ENCODE data around the gene SAMHD1.
"Not testable (repeated sequence)": the region's sequence is repeated elsewhere in the genome, so short reads cannot be mapped to it uniquely, and the experiment has no call there.

The SAMHD1 gene

GRCh38 chr20:36917240-36917639, 34.3 kb downstream of the SAMHD1 start:
- no peak overlapping the region for H2AFZ ChIP-seq (ENCODE audit: low read length)
- no peaks in the 10 kb centered on the region for H3K9me3 ChIP-seq (replicated peaks in 1 of 2; ENCODE audit: control insufficient read depth in 2 of 2, insufficient read depth in 1 of 2, low read depth in 1 of 2, low read length in 2 of 2)
- H4K8ac ChIP-seq (ENCODE audit: low read depth, low read length), result no peak overlapping the region
- no peak overlapping the region for H3K14ac ChIP-seq (ENCODE audit: low read length)
- no peaks in the 10 kb centered on the region for H3K27me3 ChIP-seq (ENCODE audit: control insufficient read depth in 3 of 3, insufficient read depth in 3 of 3, low read depth in 1 of 3, low read length in 3 of 3)
- no peak overlapping the region for H3K9ac ChIP-seq (ENCODE audit: low read depth, low read length, poor library complexity)
- no peak overlapping the region for H4K91ac ChIP-seq (ENCODE audit: low read depth, low read length, poor library complexity)
- no peak overlapping the region for H2BK15ac ChIP-seq (ENCODE audit: low read length)
- no peak for DNase-seq (ENCODE audit: low spot score)
- H3K4me1 ChIP-seq (ENCODE audit: control insufficient read depth in 2 of 2, insufficient read depth in 1 of 2, low read depth in 1 of 2, low read length in 2 of 2), result no peaks in the 10 kb centered on the region
- no peak overlapping the region for H3K27ac ChIP-seq (replicated peaks; ENCODE audit: low read length)
- H2BK12ac ChIP-seq (ENCODE audit: low read length), result no peak overlapping the region
- no peak overlapping the region for H3K4me3 ChIP-seq (ENCODE audit: low read length in 2 of 2)
- H3K4ac ChIP-seq (ENCODE audit: low read length), result no peak overlapping the region
- no peaks in the 10 kb centered on the region for H3K79me1 ChIP-seq (ENCODE audit: low read depth, low read length)
- no peak overlapping the region for H2BK120ac ChIP-seq (ENCODE audit: low read depth, low read length)
- H3K23ac ChIP-seq (ENCODE audit: low read depth, low read length, poor library complexity), result no peak overlapping the region
- no CpG with 5 or more reads among the region's 6 CpGs for WGBS, 2 donors (ENCODE audit: extremely low coverage in 2 of 2, insufficient read length in 2 of 2, insufficient replicate concordance in 1 of 2)
- H3K36me3 ChIP-seq (replicated peaks in 1 of 2; ENCODE audit: control insufficient read depth in 2 of 2, insufficient read depth in 2 of 2, low read length in 2 of 2), result no peaks in the 10 kb centered on the region
- H3K4me2 ChIP-seq (ENCODE audit: insufficient read depth, low read length, poor library complexity, severe bottlenecking), result no peak overlapping the region
- no peak overlapping the region for H2AK5ac ChIP-seq (ENCODE audit: low read depth, low read length)
- H2BK5ac ChIP-seq (ENCODE audit: low read length), result no peak overlapping the region
- H3K18ac ChIP-seq (ENCODE audit: low read length), result no peak overlapping the region

- no peak overlapping the region for H3K14ac ChIP-seq (ENCODE audit: low read length)
- H4K8ac ChIP-seq (ENCODE audit: low read depth, low read length), result no peak overlapping the region
- no peak overlapping the region for H3K18ac ChIP-seq (ENCODE audit: low read length)
- no peak overlapping the region for H2AFZ ChIP-seq (ENCODE audit: low read length)
- WGBS, 2 donors (ENCODE audit: extremely low coverage in 2 of 2, insufficient read length in 2 of 2, insufficient replicate concordance in 1 of 2), result no CpG with 5 or more reads among the region's 2 CpGs
- DNase-seq (ENCODE audit: low spot score), result no peak
- no peaks in the 10 kb centered on the region for H3K4me1 ChIP-seq (ENCODE audit: control insufficient read depth in 2 of 2, insufficient read depth in 1 of 2, low read depth in 1 of 2, low read length in 2 of 2)
- H2BK15ac ChIP-seq (ENCODE audit: low read length), result no peak overlapping the region
- H3K27ac ChIP-seq (replicated peaks; ENCODE audit: low read length), result no peak overlapping the region
- H3K4ac ChIP-seq (ENCODE audit: low read length), result no peak overlapping the region
- no peak overlapping the region for H2BK12ac ChIP-seq (ENCODE audit: low read length)
- H3K9ac ChIP-seq (ENCODE audit: low read depth, low read length, poor library complexity), result no peak overlapping the region
- H3K36me3 ChIP-seq (replicated peaks in 1 of 2; ENCODE audit: control insufficient read depth in 2 of 2, insufficient read depth in 2 of 2, low read length in 2 of 2), result no peaks in the 10 kb centered on the region
- no peak overlapping the region for H3K4me3 ChIP-seq (ENCODE audit: low read length in 2 of 2)
- no peaks in the 10 kb centered on the region for H3K79me1 ChIP-seq (ENCODE audit: low read depth, low read length)
- no peak overlapping the region for H3K4me2 ChIP-seq (ENCODE audit: insufficient read depth, low read length, poor library complexity, severe bottlenecking)
- H2BK120ac ChIP-seq (ENCODE audit: low read depth, low read length), result no peak overlapping the region
- H2BK5ac ChIP-seq (ENCODE audit: low read length), result no peak overlapping the region
- H3K9me3 ChIP-seq (replicated peaks in 1 of 2; ENCODE audit: control insufficient read depth in 2 of 2, insufficient read depth in 1 of 2, low read depth in 1 of 2, low read length in 2 of 2), result no peaks in the 10 kb centered on the region
- H3K27me3 ChIP-seq (ENCODE audit: control insufficient read depth in 3 of 3, insufficient read depth in 3 of 3, low read depth in 1 of 3, low read length in 3 of 3), result no peaks in the 10 kb centered on the region
- H4K91ac ChIP-seq (ENCODE audit: low read depth, low read length, poor library complexity), result no peak overlapping the region
- no peak overlapping the region for H2AK5ac ChIP-seq (ENCODE audit: low read depth, low read length)
- no peak overlapping the region for H3K23ac ChIP-seq (ENCODE audit: low read depth, low read length, poor library complexity)
Measured at GRCh38 chr20:36916199-36916598, 35.3 kb downstream of the SAMHD1 start.

GRCh38 chr20:36908603-36909002, 42.9 kb downstream of the SAMHD1 start:
- Histone ChIP-seq H2AK5ac (ENCODE audit: low read depth, low read length) (no peak overlapping the region), H3K9me3 (replicated peaks in 1 of 2; ENCODE audit: control insufficient read depth in 2 of 2, insufficient read depth in 1 of 2, low read depth in 1 of 2, low read length in 2 of 2) (no peaks in the 10 kb centered on the region), H3K14ac (ENCODE audit: low read length) (no peak overlapping the region), H3K79me1 (ENCODE audit: low read depth, low read length) (no peaks in the 10 kb centered on the region), H4K91ac (ENCODE audit: low read depth, low read length, poor library complexity) (no peak overlapping the region), H3K27me3 (ENCODE audit: control insufficient read depth in 3 of 3, insufficient read depth in 3 of 3, low read depth in 1 of 3, low read length in 3 of 3) (no peaks in the 10 kb centered on the region), H3K27ac (replicated peaks; ENCODE audit: low read length) (no peak overlapping the region), H3K9ac (ENCODE audit: low read depth, low read length, poor library complexity) (no peak overlapping the region), H2BK5ac (ENCODE audit: low read length) (no peak overlapping the region), H3K18ac (ENCODE audit: low read length) (no peak overlapping the region), H2BK15ac (ENCODE audit: low read length) (no peak overlapping the region), H3K4me1 (ENCODE audit: control insufficient read depth in 2 of 2, insufficient read depth in 1 of 2, low read depth in 1 of 2, low read length in 2 of 2) (no peaks in the 10 kb centered on the region), H2BK12ac (ENCODE audit: low read length) (no peak overlapping the region), H2BK120ac (ENCODE audit: low read depth, low read length) (no peak overlapping the region), H3K4me2 (ENCODE audit: insufficient read depth, low read length, poor library complexity, severe bottlenecking) (no peak overlapping the region), H3K36me3 (replicated peaks in 1 of 2; ENCODE audit: control insufficient read depth in 2 of 2, insufficient read depth in 2 of 2, low read length in 2 of 2) (no peaks in the 10 kb centered on the region), H3K4ac (ENCODE audit: low read length) (no peak overlapping the region), H2AFZ (ENCODE audit: low read length) (no peak overlapping the region), H3K4me3 (ENCODE audit: low read length in 2 of 2) (no peak overlapping the region), H4K8ac (ENCODE audit: low read depth, low read length) (no peak overlapping the region), H3K23ac (ENCODE audit: low read depth, low read length, poor library complexity) (no peak overlapping the region)
- DNase-seq (ENCODE audit: low spot score), result no peak
- no CpG with 5 or more reads among the region's 4 CpGs for WGBS, 2 donors (ENCODE audit: extremely low coverage in 2 of 2, insufficient read length in 2 of 2, insufficient replicate concordance in 1 of 2)

- DNase-seq (ENCODE audit: low spot score); H3K9ac ChIP-seq (ENCODE audit: low read depth, low read length, poor library complexity); H2BK120ac ChIP-seq (ENCODE audit: low read depth, low read length); H2BK5ac ChIP-seq (ENCODE audit: low read length); H4K8ac ChIP-seq (ENCODE audit: low read depth, low read length); H3K27ac ChIP-seq (replicated peaks; ENCODE audit: low read length); H3K79me1 ChIP-seq (ENCODE audit: low read depth, low read length); H4K91ac ChIP-seq (ENCODE audit: low read depth, low read length, poor library complexity); H3K14ac ChIP-seq (ENCODE audit: low read length); H2BK15ac ChIP-seq (ENCODE audit: low read length); H2AFZ ChIP-seq (ENCODE audit: low read length); H3K4me1 ChIP-seq (ENCODE audit: control insufficient read depth in 2 of 2, insufficient read depth in 1 of 2, low read depth in 1 of 2, low read length in 2 of 2); H3K4ac ChIP-seq (ENCODE audit: low read length); H3K4me3 ChIP-seq (ENCODE audit: low read length in 2 of 2); H2AK5ac ChIP-seq (ENCODE audit: low read depth, low read length); H3K4me2 ChIP-seq (ENCODE audit: insufficient read depth, low read length, poor library complexity, severe bottlenecking); H3K27me3 ChIP-seq (ENCODE audit: control insufficient read depth in 3 of 3, insufficient read depth in 3 of 3, low read depth in 1 of 3, low read length in 3 of 3); H2BK12ac ChIP-seq (ENCODE audit: low read length); H3K18ac ChIP-seq (ENCODE audit: low read length); H3K36me3 ChIP-seq (replicated peaks in 1 of 2; ENCODE audit: control insufficient read depth in 2 of 2, insufficient read depth in 2 of 2, low read length in 2 of 2); H3K9me3 ChIP-seq (replicated peaks in 1 of 2; ENCODE audit: control insufficient read depth in 2 of 2, insufficient read depth in 1 of 2, low read depth in 1 of 2, low read length in 2 of 2); H3K23ac ChIP-seq (ENCODE audit: low read depth, low read length, poor library complexity): not testable (repeated sequence)
- no CpG with 5 or more reads among the region's 7 CpGs for WGBS, 2 donors (ENCODE audit: extremely low coverage in 2 of 2, insufficient read length in 2 of 2, insufficient replicate concordance in 1 of 2)
Measured at GRCh38 chr20:36906086-36906485, 45.4 kb downstream of the SAMHD1 start.

Measured in neuronal stem cell (in vitro differentiated cells).